HG02798 (cell line): ENCODE measurements around the gene SPDL1.
"Not testable (repeated sequence)": the region's sequence is repeated elsewhere in the genome, so short reads cannot be mapped to it uniquely, and the experiment has no call there.

Experiments used
- ATAC-seq: cut with Tn5 transposase; IDR thresholded peaks from one replicate; pipeline ENCODE4 v1.9.1; 2021; ENCODE audit warnings: mild to moderate bottlenecking; ENCODE audit not compliant: unreplicated experiment, poor library complexity

Gene SPDL1

GRCh38 chr5:169571355-169571754, 12.2 kb upstream of the SPDL1 start:
- ATAC-seq: no peak

- no peak for ATAC-seq
Measured at GRCh38 chr5:169574134-169574646, 9.4 kb upstream of the SPDL1 start.

GRCh38 chr5:169576181-169576598, 7.4 kb upstream of the SPDL1 start:
- no peak for ATAC-seq

GRCh38 chr5:169577951-169578350, 5.6 kb upstream of the SPDL1 start:
- no peak for ATAC-seq

GRCh38 chr5:169580964-169581363, 2.6 kb upstream of the SPDL1 start:
- no peak for ATAC-seq

- peak; percentile 46 for ATAC-seq
Measured at GRCh38 chr5:169581580-169582227, 1.9 kb upstream of the SPDL1 start.

- ATAC-seq: no peak
Measured at GRCh38 chr5:169583101-169583423, 511 bp upstream of the SPDL1 start.

- no peak for ATAC-seq
Measured at GRCh38 chr5:169584998-169585451, 1.5 kb downstream of the SPDL1 start.

- ATAC-seq: no peak
Measured at GRCh38 chr5:169590602-169591001, 7.0 kb downstream of the SPDL1 start.

- no peak for ATAC-seq
Measured at GRCh38 chr5:169591636-169592035, 8.1 kb downstream of the SPDL1 start.

GRCh38 chr5:169592937-169593650, 9.5 kb downstream of the SPDL1 start:
- no peak for ATAC-seq

GRCh38 chr5:169595172-169595820, 11.7 kb downstream of the SPDL1 start:
- no peak for ATAC-seq

- no peak for ATAC-seq
Measured at GRCh38 chr5:169599451-169599850, 15.9 kb downstream of the SPDL1 start.

GRCh38 chr5:169602535-169602934, 19.0 kb downstream of the SPDL1 start:
- no peak for ATAC-seq

GRCh38 chr5:169606279-169606678, 22.7 kb downstream of the SPDL1 start:
- no peak for ATAC-seq

GRCh38 chr5:169607882-169608281, 24.3 kb downstream of the SPDL1 start:
- no peak for ATAC-seq

GRCh38 chr5:169609716-169610115, 26.1 kb downstream of the SPDL1 start:
- ATAC-seq: no peak

- no peak for ATAC-seq
Measured at GRCh38 chr5:169610606-169611005, 27.0 kb downstream of the SPDL1 start.

GRCh38 chr5:169615561-169615960, 32.0 kb downstream of the SPDL1 start:
- no peak for ATAC-seq

- not testable (repeated sequence) for ATAC-seq
Measured at GRCh38 chr5:169624307-169624706, 40.7 kb downstream of the SPDL1 start.

- ATAC-seq: no peak
Measured at GRCh38 chr5:169626779-169627178, 43.2 kb downstream of the SPDL1 start.
